ENCODE measurements around the gene FOXN4. TPM values are rescaled to one million over a fixed set of nuclear protein-coding genes. Genes with fewer than 3 reads are reported as not detected.

The FOXN4 gene
- total and polyA plus RNA-seq, 2 donors (not counting 3 experiments of a cell fraction or from before 2014, with no cell fraction given) = not detected

- FAIRE-seq (no peak), DNase-seq (ENCODE audit: low read depth, low spot score) (no peak)
- Histone ChIP-seq H3K9me3 (replicated peaks; ENCODE audit: control insufficient read depth, insufficient read depth, low read length) (no peaks in the 10 kb centered on the region), H3K27me3 (ENCODE audit: control insufficient read depth in 2 of 2, insufficient read depth in 2 of 2, low read length in 2 of 2) (no peaks in the 10 kb centered on the region), H3K27ac (ENCODE audit: insufficient read depth, low read depth, low read length) (no peak overlapping the region), H3K9ac (replicated peaks; ENCODE audit: extremely low read depth, insufficient read depth, low read length) (no peak overlapping the region), H3K79me2 (ENCODE audit: control insufficient read depth, insufficient read depth, low read length) (no peaks in the 10 kb centered on the region), H3K36me3 (ENCODE audit: control insufficient read depth in 2 of 2, extremely low read depth in 1 of 2, insufficient read depth in 2 of 2, low read length in 2 of 2) (no peaks in the 10 kb centered on the region), H3K4me3 (replicated peaks in 1 of 3; ENCODE audit: insufficient read depth in 1 of 3, low read depth in 1 of 3, low read length in 3 of 3) (no peak overlapping the region), H3K9me1 (replicated peaks; ENCODE audit: control insufficient read depth, extremely low read depth, insufficient read depth, low read length) (no peaks in the 10 kb centered on the region), H2AFZ (ENCODE audit: low read depth, low read length) (no peak overlapping the region), H3K4me2 (ENCODE audit: insufficient read depth, low read length) (no peak overlapping the region), H3K4me1 (ENCODE audit: control insufficient read depth, extremely low read depth, insufficient read depth, low read length) (no peaks in the 10 kb centered on the region), H4K20me1 (replicated peaks; ENCODE audit: control insufficient read depth, extremely low read depth, insufficient read depth, low read length) (no peaks in the 10 kb centered on the region)
- intact Hi-C loops (cut with micrococcal nuclease) (no loop called here), dilution Hi-C loops (cut with MboI; ENCODE audit: extremely low pct_ligation_motif_present, low sequenced_read_pairs) (no loop called here)
- TF ChIP-seq JUN (IDR thresholded peaks at IDR 0.05; ENCODE audit: borderline replicate concordance, insufficient read depth, insufficient read length, low read depth) (no peak), MYC (IDR thresholded peaks at IDR 0.05; ENCODE audit: low read depth, low read length) (no peak), CTCF (IDR thresholded peaks at IDR 0.05; ENCODE audit: extremely low read depth in 1 of 2, insufficient read depth in 1 of 2, low read depth in 1 of 2, low read length in 2 of 2) (no peak), MAX (IDR thresholded peaks at IDR 0.05; ENCODE audit: insufficient read depth, insufficient read length) (no peak), POLR2A (IDR thresholded peaks at IDR 0.05; ENCODE audit: low read depth, low read length) (no peak), GATA2 (IDR thresholded peaks at IDR 0.05; ENCODE audit: insufficient read depth, insufficient read length, low read depth, low read length) (no peak), FOS (IDR thresholded peaks at IDR 0.05; ENCODE audit: borderline replicate concordance, insufficient read depth, low read length) (no peak), EZH2 (IDR thresholded peaks at IDR 0.05; ENCODE audit: borderline replicate concordance, low read depth, low read length, severe bottlenecking) (no peak), POLR2AphosphoS5 (IDR thresholded peaks at IDR 0.05; ENCODE audit: insufficient read depth, low read depth, low read length) (no peak)
- ChIA-PET POLR2A (no interaction called here), CTCF (no interaction called here)
- no TSS peak for BruUV-seq (replicated peaks)
Observed at GRCh38 chr12:109281452-109281851, 27.6 kb downstream of the FOXN4 start.

Measured in endothelial cell of umbilical vein (primary cell).